Measurements from ENCODE around the gene ITPA.

Gene ITPA

GRCh38 chr20:3237011-3237957 is 28.0 kb downstream of the ITPA start:
- DNase-seq (ENCODE audit: low read depth, low spot score) = no peak
- H3K4me3 ChIP-seq (ENCODE audit: low read length) = peak overlapping the region; percentile 62

GRCh38 chr20:3237958-3238615 is 28.8 kb downstream of the ITPA start:
- DNase-seq (ENCODE audit: low read depth, low spot score) = no peak
- peak overlapping the region; percentile 62 for H3K4me3 ChIP-seq (ENCODE audit: low read length)

GRCh38 chr20:3238616-3239025 is 29.3 kb downstream of the ITPA start:
- DNase-seq (ENCODE audit: low read depth, low spot score) = no peak

GRCh38 chr20:3239026-3239866 is 29.9 kb downstream of the ITPA start, which contains the start of gene SLC4A11:
TSS of gene SLC4A11 (minus strand) at chr20:3239190. CDS start at chr20:3239137, 53 bp downstream.
- H3K4me3 ChIP-seq (ENCODE audit: low read length) = peak within 1 kb of the TSS; percentile 62
- DNase-seq (ENCODE audit: low read depth, low spot score) = no peak

More at GRCh38 chr20:3238616-3239025, 29.3 kb downstream of the ITPA start:
- H3K4me3 ChIP-seq (ENCODE audit: low read length) = peak overlapping the region; percentile 62

GRCh38 chr20:3239867-3240775 is 30.8 kb downstream of the ITPA start:
- H3K4me3 ChIP-seq (ENCODE audit: low read length) = peak overlapping the region; percentile 62
- no peak for DNase-seq (ENCODE audit: low read depth, low spot score)

GRCh38 chr20:3240776-3241363 is 31.6 kb downstream of the ITPA start:
- no peak for DNase-seq (ENCODE audit: low read depth, low spot score)
- H3K4me3 ChIP-seq (ENCODE audit: low read length) = no peak overlapping the region

- H3K4me3 ChIP-seq (ENCODE audit: low read length) = no peak overlapping the region
- DNase-seq (ENCODE audit: low read depth, low spot score) = no peak
Measured at GRCh38 chr20:3242172-3242692, 32.9 kb downstream of the ITPA start.

- no peak for DNase-seq (ENCODE audit: low read depth, low spot score)
Measured at GRCh38 chr20:3243718-3244358, 34.5 kb downstream of the ITPA start.

GRCh38 chr20:3244613-3245012 is 35.3 kb downstream of the ITPA start:
- no peak for DNase-seq (ENCODE audit: low read depth, low spot score)
- no peak overlapping the region for H3K4me3 ChIP-seq (ENCODE audit: low read length)

More at GRCh38 chr20:3243718-3244358, 34.5 kb downstream of the ITPA start:
- no peak overlapping the region for H3K4me3 ChIP-seq (ENCODE audit: low read length)

GRCh38 chr20:3245156-3245555 is 35.9 kb downstream of the ITPA start:
- no peak for DNase-seq (ENCODE audit: low read depth, low spot score)
- no peak overlapping the region for H3K4me3 ChIP-seq (ENCODE audit: low read length)

- no peak overlapping the region for H3K4me3 ChIP-seq (ENCODE audit: low read length)
- DNase-seq (ENCODE audit: low read depth, low spot score) = no peak
Measured at GRCh38 chr20:3245711-3246110, 36.4 kb downstream of the ITPA start.

- DNase-seq (ENCODE audit: low read depth, low spot score) = no peak
- H3K4me3 ChIP-seq (ENCODE audit: low read length) = no peak overlapping the region
Measured at GRCh38 chr20:3246682-3247081, 37.4 kb downstream of the ITPA start.

GRCh38 chr20:3247638-3248037 is 38.3 kb downstream of the ITPA start:
- no peak for DNase-seq (ENCODE audit: low read depth, low spot score)
- no peak overlapping the region for H3K4me3 ChIP-seq (ENCODE audit: low read length)

- no peak for DNase-seq (ENCODE audit: low read depth, low spot score)
- H3K4me3 ChIP-seq (ENCODE audit: low read length) = no peak overlapping the region
Measured at GRCh38 chr20:3248167-3248992, 39.1 kb downstream of the ITPA start.

GRCh38 chr20:3248993-3249347 is 39.7 kb downstream of the ITPA start:
- DNase-seq (ENCODE audit: low read depth, low spot score) = no peak
- H3K4me3 ChIP-seq (ENCODE audit: low read length) = no peak overlapping the region

GRCh38 chr20:3250091-3250504 is 40.8 kb downstream of the ITPA start:
- DNase-seq (ENCODE audit: low read depth, low spot score) = no peak
- H3K4me3 ChIP-seq (ENCODE audit: low read length) = no peak overlapping the region

GRCh38 chr20:3251806-3252205 is 42.5 kb downstream of the ITPA start:
- H3K4me3 ChIP-seq (ENCODE audit: low read length) = no peak overlapping the region
- no peak for DNase-seq (ENCODE audit: low read depth, low spot score)
